GM21717 (cell line): ENCODE results near the gene SIPA1L3.
"Not testable (repeated sequence)": the region's sequence is repeated elsewhere in the genome, so short reads cannot be mapped to it uniquely, and the experiment has no call there.

Experiments used
- ATAC-seq: cut with Tn5 transposase; IDR thresholded peaks from one replicate; pipeline ENCODE4 v1.9.1; 2021; ENCODE audit warnings: mild to moderate bottlenecking, moderate library complexity; ENCODE audit not compliant: unreplicated experiment

SIPA1L3 gene, protein sequence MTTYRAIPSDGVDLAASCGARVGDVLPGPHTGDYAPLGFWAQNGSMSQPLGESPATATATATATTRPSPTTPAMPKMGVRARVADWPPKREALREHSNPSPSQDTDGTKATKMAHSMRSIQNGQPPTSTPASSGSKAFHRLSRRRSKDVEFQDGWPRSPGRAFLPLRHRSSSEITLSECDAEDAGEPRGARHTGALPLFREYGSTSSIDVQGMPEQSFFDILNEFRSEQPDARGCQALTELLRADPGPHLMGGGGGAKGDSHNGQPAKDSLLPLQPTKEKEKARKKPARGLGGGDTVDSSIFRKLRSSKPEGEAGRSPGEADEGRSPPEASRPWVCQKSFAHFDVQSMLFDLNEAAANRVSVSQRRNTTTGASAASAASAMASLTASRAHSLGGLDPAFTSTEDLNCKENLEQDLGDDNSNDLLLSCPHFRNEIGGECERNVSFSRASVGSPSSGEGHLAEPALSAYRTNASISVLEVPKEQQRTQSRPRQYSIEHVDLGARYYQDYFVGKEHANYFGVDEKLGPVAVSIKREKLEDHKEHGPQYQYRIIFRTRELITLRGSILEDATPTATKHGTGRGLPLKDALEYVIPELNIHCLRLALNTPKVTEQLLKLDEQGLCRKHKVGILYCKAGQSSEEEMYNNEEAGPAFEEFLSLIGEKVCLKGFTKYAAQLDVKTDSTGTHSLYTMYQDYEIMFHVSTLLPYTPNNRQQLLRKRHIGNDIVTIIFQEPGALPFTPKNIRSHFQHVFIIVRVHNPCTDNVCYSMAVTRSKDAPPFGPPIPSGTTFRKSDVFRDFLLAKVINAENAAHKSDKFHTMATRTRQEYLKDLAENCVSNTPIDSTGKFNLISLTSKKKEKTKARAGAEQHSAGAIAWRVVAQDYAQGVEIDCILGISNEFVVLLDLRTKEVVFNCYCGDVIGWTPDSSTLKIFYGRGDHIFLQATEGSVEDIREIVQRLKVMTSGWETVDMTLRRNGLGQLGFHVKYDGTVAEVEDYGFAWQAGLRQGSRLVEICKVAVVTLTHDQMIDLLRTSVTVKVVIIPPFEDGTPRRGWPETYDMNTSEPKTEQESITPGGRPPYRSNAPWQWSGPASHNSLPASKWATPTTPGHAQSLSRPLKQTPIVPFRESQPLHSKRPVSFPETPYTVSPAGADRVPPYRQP (N-terminal part only)

GRCh38 chr19:37906869-37907734, at the start of gene SIPA1L3:
TSS of gene SIPA1L3 (plus strand) at chr19:37907208. CDS start at chr19:38081566, 174,358 bp downstream.
- peak; percentile 78 for ATAC-seq

- ATAC-seq, result no peak
These were observed 42.5 kb upstream of the SIPA1L3 start for GRCh38 chr19:37864501-37864900.

GRCh38 chr19:37865930-37866329, 41.1 kb upstream of the SIPA1L3 start:
- ATAC-seq, result not testable (repeated sequence)

DNA sequence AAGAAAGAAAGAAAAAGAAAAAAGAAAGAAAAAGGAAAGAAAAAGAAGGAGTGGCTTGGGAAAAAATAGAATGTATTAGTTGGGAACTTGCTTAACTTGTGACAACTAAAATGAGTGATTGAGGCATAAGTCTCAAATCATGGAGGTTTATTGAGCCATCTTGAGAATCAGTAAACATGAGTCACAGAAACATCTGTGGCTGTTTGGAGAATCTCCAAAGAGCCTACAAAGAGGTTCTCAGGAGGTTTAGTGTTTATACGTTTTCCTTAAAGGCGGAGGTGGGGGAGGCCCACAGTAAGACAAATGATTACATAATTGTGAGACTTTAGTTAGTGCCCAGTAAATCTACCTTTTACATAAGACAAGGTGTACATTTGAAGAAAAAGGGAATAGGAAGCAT, 39.2 kb upstream of the SIPA1L3 start:
- no peak for ATAC-seq

DNA sequence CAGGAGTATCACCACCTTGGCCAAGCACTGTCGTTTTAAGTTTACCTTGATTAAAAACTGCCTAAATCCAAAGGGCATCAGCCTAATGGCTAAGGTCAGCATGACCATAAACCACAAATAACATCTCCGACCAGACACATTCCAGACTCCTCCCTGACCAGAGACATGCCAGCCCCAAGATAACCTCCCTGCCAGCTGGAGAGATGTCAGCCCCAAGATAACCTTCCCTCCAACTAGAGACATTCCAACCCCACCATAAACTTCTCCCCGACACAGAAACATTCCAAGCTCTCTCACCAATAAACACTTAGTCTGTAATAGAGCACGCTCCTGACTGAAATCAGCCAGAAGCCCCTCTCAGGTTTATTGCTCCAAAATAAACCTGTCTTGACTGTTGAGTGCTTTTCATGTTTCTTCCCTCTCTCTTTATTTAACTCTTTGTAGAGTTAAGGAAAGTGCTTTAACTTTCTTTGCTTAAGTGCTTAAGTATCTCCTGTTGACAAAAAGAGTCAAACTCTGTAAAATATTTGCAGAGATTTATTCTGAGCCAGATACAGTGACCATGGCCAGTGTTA, 37.2 kb upstream of the SIPA1L3 start:
- no peak for ATAC-seq

DNA sequence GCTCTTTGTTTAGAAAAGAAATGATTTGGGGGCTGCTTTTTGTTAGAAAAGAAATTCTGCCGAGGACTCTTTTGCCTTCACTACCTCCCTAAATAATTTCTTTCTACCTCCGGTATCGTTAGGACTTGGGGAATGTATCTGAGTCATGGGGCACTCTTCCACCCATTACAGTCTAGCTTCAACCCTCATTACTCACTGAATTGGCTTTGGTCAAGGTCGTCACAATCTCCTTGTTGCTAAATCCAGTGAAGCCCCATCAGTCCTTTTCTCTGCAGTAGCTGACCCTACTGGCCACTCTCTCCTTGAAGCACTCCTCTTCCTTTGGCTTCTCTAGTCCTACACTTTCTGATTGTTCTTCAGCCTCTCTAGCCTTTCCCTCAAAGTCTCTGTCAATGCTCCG, 34.6 kb upstream of the SIPA1L3 start:
- ATAC-seq, result no peak

DNA sequence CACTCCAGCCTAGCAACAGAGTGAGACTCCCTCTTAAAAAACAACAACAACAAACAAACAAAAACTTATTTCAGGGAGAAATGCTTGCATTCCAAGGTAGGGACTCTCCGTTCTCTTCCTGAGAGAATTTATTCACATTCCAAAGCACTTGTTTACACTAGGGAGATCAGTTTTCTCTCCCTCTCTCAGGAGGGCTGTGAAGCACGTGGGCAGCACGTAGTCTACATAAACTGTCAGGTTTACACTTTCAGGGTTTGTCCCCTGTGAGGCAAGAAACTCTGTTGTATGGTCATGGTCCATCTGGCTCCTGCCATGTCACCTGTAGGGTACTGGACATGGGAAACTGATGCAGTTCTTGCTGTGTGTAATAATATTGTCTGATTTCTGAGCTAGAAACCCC, 32.2 kb upstream of the SIPA1L3 start:
- ATAC-seq, result no peak

DNA sequence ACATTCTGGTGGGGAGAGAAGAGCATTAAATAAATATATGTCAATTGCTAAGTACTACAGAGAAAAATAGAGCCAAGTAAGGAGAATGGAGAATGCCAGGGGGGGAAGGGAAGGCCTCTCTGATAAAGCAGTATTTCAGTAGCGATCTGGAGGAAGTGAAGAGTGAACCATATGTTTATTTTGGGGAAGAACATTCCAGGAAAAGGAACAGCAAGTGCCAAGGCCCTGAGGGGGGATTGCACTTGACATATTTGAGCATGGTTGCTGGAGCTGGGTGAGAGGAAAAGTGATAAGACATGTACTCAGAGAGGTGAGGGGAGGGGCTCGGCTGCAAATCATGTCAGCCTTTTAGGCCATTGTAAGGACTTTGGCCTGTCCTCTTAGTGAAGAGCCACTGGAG, 31.0 kb upstream of the SIPA1L3 start:
- ATAC-seq, result no peak

GRCh38 chr19:37877147-37877546, 29.9 kb upstream of the SIPA1L3 start:
- no peak for ATAC-seq

GRCh38 chr19:37885392-37885791, 21.6 kb upstream of the SIPA1L3 start:
- no peak for ATAC-seq

DNA sequence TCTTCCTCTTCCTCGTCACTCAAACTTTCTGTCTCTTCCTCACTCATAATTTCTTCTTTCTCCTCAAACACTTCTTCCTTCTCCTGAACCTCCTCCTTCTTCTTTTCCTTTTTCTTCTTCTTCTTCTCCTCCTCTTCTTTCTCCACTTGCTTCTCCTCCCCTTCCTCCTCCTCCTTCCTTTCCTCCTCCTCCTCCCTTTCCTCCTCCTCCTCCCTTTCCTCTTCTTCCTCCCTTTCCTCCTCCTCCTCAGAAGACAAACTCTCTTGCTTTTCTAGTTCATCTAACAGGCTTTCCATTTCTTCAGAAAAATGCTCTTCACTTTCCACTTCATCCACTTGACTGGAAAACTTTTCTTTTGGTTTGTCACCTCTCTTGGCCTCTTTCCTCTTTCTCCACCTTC, 20.4 kb upstream of the SIPA1L3 start:
- ATAC-seq, result no peak

DNA sequence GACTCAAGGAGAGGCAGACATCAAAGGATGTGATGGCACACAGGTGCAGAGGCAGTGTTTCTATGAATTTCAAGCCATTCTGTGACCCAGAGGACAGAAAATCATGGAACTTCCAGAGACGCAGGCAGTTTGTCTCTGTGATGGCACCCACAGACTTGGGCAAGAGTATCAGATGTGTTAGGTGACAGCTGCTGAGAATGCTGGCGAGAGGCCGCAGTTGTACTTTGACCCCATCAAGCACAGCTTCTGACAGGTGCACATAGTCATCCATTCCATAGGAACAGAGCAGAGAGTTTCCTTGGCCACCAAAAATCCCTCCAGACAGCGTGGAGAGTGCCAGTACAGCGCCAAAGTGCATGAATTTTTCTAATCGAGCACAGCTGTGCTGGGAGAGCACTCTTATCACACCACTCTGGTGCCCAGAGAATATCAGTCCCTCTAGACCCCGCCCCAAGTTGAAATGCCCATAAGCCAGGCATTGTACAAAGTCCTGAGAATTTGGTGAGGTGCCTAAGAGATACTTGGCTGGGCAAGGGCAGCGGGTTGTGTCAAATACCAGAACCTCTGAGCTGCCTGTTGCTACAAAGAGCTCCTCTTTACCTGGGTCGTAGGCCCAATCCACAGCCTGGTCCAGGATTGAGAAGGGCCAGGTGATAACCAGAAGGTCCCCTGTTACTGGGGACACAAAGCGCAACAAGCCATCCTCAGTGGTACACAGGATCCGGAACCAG, 13.0 kb upstream of the SIPA1L3 start:
- ATAC-seq, result no peak

GRCh38 chr19:37896180-37896579, 10.8 kb upstream of the SIPA1L3 start:
- ATAC-seq, result no peak

DNA sequence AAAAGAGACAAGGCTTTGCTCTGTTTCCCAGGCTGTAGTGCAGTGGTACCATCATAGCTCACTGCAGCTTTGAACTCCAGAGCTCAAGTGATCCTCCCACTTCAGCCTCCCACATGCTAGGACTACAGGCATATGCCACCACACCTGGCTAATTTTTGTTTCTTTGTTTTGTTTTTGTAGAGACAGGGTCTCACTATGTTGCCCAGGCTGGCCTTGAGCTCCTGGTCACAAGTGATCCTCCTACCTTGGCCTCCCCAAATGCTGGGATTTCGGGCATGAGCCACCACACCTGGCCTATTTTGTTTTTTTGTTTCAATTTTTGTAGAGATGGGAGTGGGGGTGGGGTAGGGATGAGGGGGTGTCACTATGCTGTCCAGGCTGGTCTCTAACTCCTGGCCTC, 7.6 kb upstream of the SIPA1L3 start:
- ATAC-seq, result no peak

GRCh38 chr19:37899966-37900365, 7.0 kb upstream of the SIPA1L3 start:
- no peak for ATAC-seq

- no peak for ATAC-seq
These were observed 4.3 kb upstream of the SIPA1L3 start for GRCh38 chr19:37902668-37903067.

- no peak for ATAC-seq
These were observed 3.9 kb upstream of the SIPA1L3 start for GRCh38 chr19:37903096-37903495.

DNA sequence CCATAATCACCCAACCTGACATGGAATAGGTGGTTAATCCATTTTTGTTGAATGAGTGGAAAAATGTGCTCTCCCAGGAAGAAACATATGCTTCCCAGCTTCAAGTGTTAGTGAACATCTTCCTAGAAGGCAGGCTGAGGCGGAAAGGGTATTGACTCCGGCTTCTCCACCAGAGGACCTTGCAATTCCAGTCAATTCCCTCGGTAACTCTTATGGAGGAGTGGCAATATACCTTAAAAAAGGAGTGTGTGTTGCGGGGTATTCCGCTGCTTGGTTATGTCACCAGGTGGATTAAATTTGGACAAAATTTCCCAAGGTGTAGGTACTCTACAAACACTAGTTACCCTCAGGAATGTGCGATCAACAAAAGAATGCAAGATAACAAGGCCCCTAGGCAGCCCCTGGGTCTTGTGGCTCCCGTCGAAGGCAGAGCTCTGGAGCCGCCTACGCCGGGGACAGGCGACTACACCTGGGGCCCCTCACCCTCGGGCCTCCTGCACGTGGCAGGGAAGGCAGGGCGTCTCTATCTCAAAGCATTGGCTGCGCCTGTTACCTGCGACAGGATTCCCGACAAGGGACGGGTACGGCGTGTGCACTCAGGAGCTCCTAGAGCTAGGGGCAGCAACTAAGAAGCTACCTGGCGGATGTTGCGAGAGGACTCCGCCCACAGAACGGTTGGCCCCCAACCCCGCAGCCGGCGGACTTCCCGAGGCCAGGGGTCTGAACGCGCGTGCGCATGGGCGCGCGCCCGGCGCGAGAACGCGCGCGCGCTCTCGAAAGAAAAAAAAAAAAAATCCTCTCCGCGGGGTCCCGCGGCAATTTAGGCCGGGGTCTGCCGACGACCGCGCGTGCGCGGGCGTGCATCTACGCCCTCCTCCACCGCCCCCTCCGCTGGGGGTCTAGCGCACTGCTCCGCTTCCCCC, 801 bp upstream of the SIPA1L3 start, which contains the start of gene WDR87:
Gene WDR87 (minus strand): TSS at position 649 of the 923 bp plus-strand sequence. CDS start 8,355 bp downstream, outside the sequence.
- no peak for ATAC-seq
